DOHH2 (cell line): Measurements from ENCODE around the gene CTNNBIP1.

Source experiments
- H3F3A ChIP-seq: fragments of 200-600 bp; sonication (generic), shearing (Covaris generic); 2 replicates; pipeline ENCODE4 v1.6.0; 2016; ENCODE audit warnings: antibody characterized with exemption, mild to moderate bottlenecking; ENCODE audit not compliant: control insufficient read depth, insufficient read depth
- H3K27ac ChIP-seq: fragments of 200-600 bp; sonication (generic); 2 replicates; pipeline ENCODE4 v1.5.1; 2014; ENCODE audit warnings: low read depth, mild to moderate bottlenecking, low read length, moderate library complexity
- H3K27me3 ChIP-seq: fragments of 200-600 bp; sonication (generic); 2 replicates; pipeline ENCODE4 v1.6.1; 2014; ENCODE audit warnings: mild to moderate bottlenecking, low read length, mixed read lengths; ENCODE audit not compliant: control insufficient read depth
- H3K36me3 ChIP-seq: fragments of 200-600 bp; sonication (generic); 2 replicates; pipeline ENCODE4 v1.6.1; 2014; ENCODE audit warnings: mild to moderate bottlenecking, low read length, moderate library complexity, mixed read lengths; ENCODE audit not compliant: control insufficient read depth
- H3K4me1 ChIP-seq: fragments of 200-600 bp; sonication (generic); 2 replicates; pipeline ENCODE4 v1.6.1; 2014; ENCODE audit warnings: mild to moderate bottlenecking, low read length, mixed read lengths; ENCODE audit not compliant: control insufficient read depth
- H3K4me2 ChIP-seq: fragments of 200-600 bp; sonication (generic); 2 replicates; pipeline ENCODE4 v1.6.0; 2014; ENCODE audit warnings: mild to moderate bottlenecking, low read length, moderate library complexity
- H3K4me3 ChIP-seq: fragments of 200-600 bp; sonication (generic); 2 replicates; pipeline ENCODE4 v1.5.1; 2014; ENCODE audit warnings: mild to moderate bottlenecking, low read length, mixed read lengths
- H3K79me2 ChIP-seq: fragments of 200-600 bp; sonication (generic); 2 replicates; pipeline ENCODE4 v1.6.1; 2014; ENCODE audit warnings: mild to moderate bottlenecking, low read length, mixed read lengths; ENCODE audit not compliant: control insufficient read depth
- H3K9me2 ChIP-seq: fragments of 200-600 bp; sonication (generic); replicated peaks from 2 replicates; pipeline ENCODE4 v1.6.1; 2014; ENCODE audit warnings: mild to moderate bottlenecking, low read length, mixed read lengths; ENCODE audit not compliant: control insufficient read depth
- H3K9me3 ChIP-seq: fragments of 200-600 bp; sonication (generic); 2 replicates; pipeline ENCODE4 v1.6.1; 2014; ENCODE audit warnings: antibody characterized with exemption, low read length, mixed read lengths; ENCODE audit not compliant: control insufficient read depth, insufficient read depth
- H4K20me1 ChIP-seq: fragments of 200-600 bp; sonication (generic); 2 replicates; pipeline ENCODE4 v1.6.0; 2014; ENCODE audit warnings: low read depth, mild to moderate bottlenecking, antibody characterized with exemption, low read length, moderate library complexity; ENCODE audit not compliant: control insufficient read depth, insufficient read depth
- CTCF ChIP-seq: fragments of 200-600 bp; sonication (generic); IDR thresholded peaks from one replicate; pipeline ENCODE4 v1.5.1; 2014; ENCODE audit warnings: antibody characterized with exemption, mild to moderate bottlenecking, low read depth, low read length; ENCODE audit not compliant: poor library complexity, severe bottlenecking
- EZH2phosphoT487 ChIP-seq: fragments of 200-600 bp; sonication (generic); IDR thresholded peaks from 2 replicates; pipeline ENCODE4 v1.6.1; 2017; ENCODE audit warnings: borderline replicate concordance, mild to moderate bottlenecking, antibody characterized with exemption, low read length, moderate library complexity, mixed read lengths

CTNNBIP1 gene

GRCh38 chr1:9892563-9893528, 17.2 kb downstream of the CTNNBIP1 start:
- H3K4me2 ChIP-seq, result peak overlapping the region; percentile 30
- TF ChIP-seq CTCF (no peak), EZH2phosphoT487 (no peak)

GRCh38 chr1:9891207-9891606, 18.9 kb downstream of the CTNNBIP1 start:
- Histone ChIP-seq H3K9me2 (no peaks in the 10 kb centered on the region), H3K4me2 (no peak overlapping the region), H3K4me1 (peaks cover 53% of the 10 kb centered on the region), H3K27ac (no peak overlapping the region), H3F3A (peaks cover 3% of the 10 kb centered on the region; the same call in 1 of the 2 replicates), H3K9me3 (no peaks in the 10 kb centered on the region), H3K36me3 (no peaks in the 10 kb centered on the region), H3K27me3 (no peaks in the 10 kb centered on the region), H3K79me2 (no peaks in the 10 kb centered on the region), H3K4me3 (no peak overlapping the region), H4K20me1 (no peaks in the 10 kb centered on the region)
- TF ChIP-seq EZH2phosphoT487, result no peak
- no peak for TF ChIP-seq CTCF

More at GRCh38 chr1:9892563-9893528, 17.2 kb downstream of the CTNNBIP1 start:
- Histone ChIP-seq H3K27ac (no peak overlapping the region), H3K4me3 (peak overlapping the region; percentile 0; the same call in 1 of the 2 replicates), H3K9me2 (no peaks in the 10 kb centered on the region), H3K36me3 (no peaks in the 10 kb centered on the region), H3K9me3 (no peaks in the 10 kb centered on the region), H4K20me1 (no peaks in the 10 kb centered on the region), H3K79me2 (no peaks in the 10 kb centered on the region), H3F3A (peaks cover 3% of the 10 kb centered on the region; the same call in 1 of the 2 replicates), H3K27me3 (no peaks in the 10 kb centered on the region), H3K4me1 (peaks cover 53% of the 10 kb centered on the region)

- Histone ChIP-seq H3K27ac (no peak overlapping the region), H3K4me1 (peaks cover 53% of the 10 kb centered on the region)
These were observed 19.8 kb downstream of the CTNNBIP1 start for GRCh38 chr1:9890224-9890731.

More at GRCh38 chr1:9890224-9890731, 19.8 kb downstream of the CTNNBIP1 start:
- Histone ChIP-seq H3K36me3 (no peaks in the 10 kb centered on the region), H3K4me3 (no peak overlapping the region), H3K79me2 (no peaks in the 10 kb centered on the region), H4K20me1 (no peaks in the 10 kb centered on the region), H3K27me3 (no peaks in the 10 kb centered on the region), H3K9me2 (no peaks in the 10 kb centered on the region), H3K4me2 (no peak overlapping the region), H3F3A (peaks cover 3% of the 10 kb centered on the region; the same call in 1 of the 2 replicates), H3K9me3 (no peaks in the 10 kb centered on the region)
- TF ChIP-seq EZH2phosphoT487, result no peak
- TF ChIP-seq CTCF, result no peak
